ENCODE data around the gene RAPGEF1. TPM values are rescaled to one million over a fixed set of nuclear protein-coding genes. Genes with fewer than 3 reads are reported as not detected.

The RAPGEF1 gene
- total and polyA plus RNA-seq, 2 experiments from 2014 or later = 3.3 to 24.1 TPM

- Histone ChIP-seq H3K27ac (no peak overlapping the region), H3K4me3 (peak overlapping the region; percentile 83), H3K79me2 (ENCODE audit: insufficient read depth) (peaks cover 17% of the 10 kb centered on the region), H4K20me1 (ENCODE audit: insufficient read depth) (no peaks in the 10 kb centered on the region), H3K27me3 (replicated peaks; ENCODE audit: insufficient read depth) (no peaks in the 10 kb centered on the region), H3F3A (ENCODE audit: insufficient read depth) (no peaks in the 10 kb centered on the region), H3K36me3 (ENCODE audit: low read depth) (no peaks in the 10 kb centered on the region; the same call in 1 of the 2 replicates), H3K9me2 (ENCODE audit: insufficient read depth) (no peaks in the 10 kb centered on the region), H2AFZ (peak overlapping the region; percentile 96), H3K4me2 (ENCODE audit: unreplicated experiment) (peak overlapping the region; percentile 83), H3K9me3 (ENCODE audit: low read depth) (no peaks in the 10 kb centered on the region), H3K4me1 (ENCODE audit: insufficient read depth) (peaks cover 4% of the 10 kb centered on the region; the same call in 1 of the 2 replicates), H3K9ac (peak overlapping the region; percentile 83)
- 0 to 2% methylated on average over 22 to 27 of the region's 29 CpGs for WGBS, 2 experiments (ENCODE audit: low coverage in 1 of 2, low lambda C conversion rate in 2 of 2, missing lambda C conversion rate in 2 of 2)
- peak; percentile 73 for DNase-seq
- in situ Hi-C loops (cut with MboI) = no loop called here
- no peak for TF ChIP-seq EZH2 (IDR thresholded peaks at IDR 0.05; ENCODE audit: insufficient read depth, poor library complexity, severe bottlenecking)
- TF ChIP-seq EZH2phosphoT487 (IDR thresholded peaks at IDR 0.05; ENCODE audit: insufficient read depth, low read depth) = no peak
Observed at GRCh38 chr9:131530546-131530919, 209.3 kb downstream of the RAPGEF1 start.

- no peaks in the 10 kb centered on the region; the same call in 1 of the 2 replicates for H3K36me3 ChIP-seq (ENCODE audit: low read depth)
- peaks cover 4% of the 10 kb centered on the region; the same call in 1 of the 2 replicates for H3K4me1 ChIP-seq (ENCODE audit: insufficient read depth)
- H4K20me1 ChIP-seq (ENCODE audit: insufficient read depth) = no peaks in the 10 kb centered on the region
- no peaks in the 10 kb centered on the region for H3K27me3 ChIP-seq (replicated peaks; ENCODE audit: insufficient read depth)
- 51 to 53% methylated on average over 24 of the region's 24 CpGs for whole genome bisulfite sequencing, 2 experiments (ENCODE audit: low coverage in 1 of 2, low lambda C conversion rate in 2 of 2, missing lambda C conversion rate in 2 of 2)
- TF ChIP-seq EZH2phosphoT487 (IDR thresholded peaks at IDR 0.05; ENCODE audit: insufficient read depth, low read depth) (no peak), EZH2 (IDR thresholded peaks at IDR 0.05; ENCODE audit: insufficient read depth, poor library complexity, severe bottlenecking) (no peak)
- in situ Hi-C loops (cut with MboI) = no loop called here
- peak overlapping the region; percentile 83 for H3K4me3 ChIP-seq
- H3F3A ChIP-seq (ENCODE audit: insufficient read depth) = no peaks in the 10 kb centered on the region
- H3K27ac ChIP-seq = no peak overlapping the region
- H2AFZ ChIP-seq = peak overlapping the region; percentile 96; the same call in 1 of the 2 replicates
- DNase-seq = no peak
- no peaks in the 10 kb centered on the region for H3K9me2 ChIP-seq (ENCODE audit: insufficient read depth)
- peaks cover 17% of the 10 kb centered on the region for H3K79me2 ChIP-seq (ENCODE audit: insufficient read depth)
- H3K4me2 ChIP-seq (ENCODE audit: unreplicated experiment) = peak overlapping the region; percentile 83
- peak overlapping the region; percentile 83 for H3K9ac ChIP-seq
- H3K9me3 ChIP-seq (ENCODE audit: low read depth) = no peaks in the 10 kb centered on the region
Observed at GRCh38 chr9:131529597-131530545, 210.0 kb downstream of the RAPGEF1 start.

- H2AFZ ChIP-seq = no peak overlapping the region
- no peaks in the 10 kb centered on the region for H3K9me3 ChIP-seq (ENCODE audit: low read depth)
- H3K4me3 ChIP-seq = no peak overlapping the region
- TF ChIP-seq EZH2phosphoT487 (IDR thresholded peaks at IDR 0.05; ENCODE audit: insufficient read depth, low read depth) (no peak), EZH2 (IDR thresholded peaks at IDR 0.05; ENCODE audit: insufficient read depth, poor library complexity, severe bottlenecking) (no peak)
- no peaks in the 10 kb centered on the region for H4K20me1 ChIP-seq (ENCODE audit: insufficient read depth)
- H3K9ac ChIP-seq = no peak overlapping the region
- in situ Hi-C loops (cut with MboI) = no loop called here
- H3K79me2 ChIP-seq (ENCODE audit: insufficient read depth) = peaks cover 17% of the 10 kb centered on the region
- peaks cover 4% of the 10 kb centered on the region; the same call in 1 of the 2 replicates for H3K4me1 ChIP-seq (ENCODE audit: insufficient read depth)
- no peak overlapping the region for H3K4me2 ChIP-seq (ENCODE audit: unreplicated experiment)
- no peaks in the 10 kb centered on the region; the same call in 1 of the 2 replicates for H3F3A ChIP-seq (ENCODE audit: insufficient read depth)
- H3K27me3 ChIP-seq (replicated peaks; ENCODE audit: insufficient read depth) = no peaks in the 10 kb centered on the region
- no peaks in the 10 kb centered on the region for H3K9me2 ChIP-seq (ENCODE audit: insufficient read depth)
- H3K36me3 ChIP-seq (ENCODE audit: low read depth) = no peaks in the 10 kb centered on the region; the same call in 1 of the 2 replicates
- WGBS, 2 experiments (ENCODE audit: low coverage in 1 of 2, low lambda C conversion rate in 2 of 2, missing lambda C conversion rate in 2 of 2) = 96 to 97% methylated on average over 26 to 35 of the region's 35 CpGs
- DNase-seq = no peak
- no peak overlapping the region for H3K27ac ChIP-seq
Observed at GRCh38 chr9:131528886-131529505, 210.9 kb downstream of the RAPGEF1 start.

- Histone ChIP-seq H3K9me2 (ENCODE audit: insufficient read depth) (no peaks in the 10 kb centered on the region), H3K79me2 (ENCODE audit: insufficient read depth) (peaks cover 17% of the 10 kb centered on the region), H3K4me2 (ENCODE audit: unreplicated experiment) (no peak overlapping the region), H3F3A (ENCODE audit: insufficient read depth) (no peaks in the 10 kb centered on the region; the same call in 1 of the 2 replicates), H3K4me1 (ENCODE audit: insufficient read depth) (peaks cover 4% of the 10 kb centered on the region; the same call in 1 of the 2 replicates), H3K4me3 (no peak overlapping the region), H3K36me3 (ENCODE audit: low read depth) (no peaks in the 10 kb centered on the region; the same call in 1 of the 2 replicates), H4K20me1 (ENCODE audit: insufficient read depth) (no peaks in the 10 kb centered on the region), H3K27ac (no peak overlapping the region), H3K27me3 (replicated peaks; ENCODE audit: insufficient read depth) (no peaks in the 10 kb centered on the region), H3K9me3 (ENCODE audit: low read depth) (no peaks in the 10 kb centered on the region), H2AFZ (no peak overlapping the region), H3K9ac (no peak overlapping the region)
- in situ Hi-C loops (cut with MboI) = no loop called here
- TF ChIP-seq EZH2 (IDR thresholded peaks at IDR 0.05; ENCODE audit: insufficient read depth, poor library complexity, severe bottlenecking) = no peak
- no peak for TF ChIP-seq EZH2phosphoT487 (IDR thresholded peaks at IDR 0.05; ENCODE audit: insufficient read depth, low read depth)
- 81 to 85% methylated on average over 7 of the region's 7 CpGs for WGBS, 2 experiments (ENCODE audit: low coverage in 1 of 2, low lambda C conversion rate in 2 of 2, missing lambda C conversion rate in 2 of 2)
- no peak for DNase-seq
Observed at GRCh38 chr9:131528186-131528585, 211.7 kb downstream of the RAPGEF1 start.

Small RNA genes within 50 kb of the gene (small RNA-seq; reads per million reads assigned to genes)
- gene EIF4A1P3 (ENCODE audit: low read depth, low replicate concordance) (not detected), gene RF00272 (ENCODE audit: low read depth, low replicate concordance) (not detected), gene RN7SL328P (ENCODE audit: low read depth, low replicate concordance) (not detected)

Other genes with a start within 250 kb of the RAPGEF1 start
- 32.9 and 46.0 TPM in 2 replicates for gene POMT1, start 237.2 kb downstream of the RAPGEF1 start, total RNA-seq (2014; rRNA removed; shearing (Covaris generic))
- 28.4 and 29.4 TPM in 2 replicates for gene POMT1, start 237.2 kb downstream of the RAPGEF1 start, polyA plus RNA-seq (2016; fragmentation: Nextera tagmentation; extraction: Ambion mirVana)
- 22.0 and 31.3 TPM in 2 replicates for gene UCK1, start 208.8 kb downstream of the RAPGEF1 start, total RNA-seq (2014; rRNA removed; shearing (Covaris generic))
- 22.6 and 24.7 TPM in 2 replicates for gene UCK1, start 208.8 kb downstream of the RAPGEF1 start, polyA plus RNA-seq (2016; fragmentation: Nextera tagmentation; extraction: Ambion mirVana)
- gene PRRT1B, start 194.6 kb downstream of the RAPGEF1 start, total RNA-seq (2014; rRNA removed; shearing (Covaris generic)) = not detected in 2 replicates
- gene PRRT1B, start 194.6 kb downstream of the RAPGEF1 start, polyA plus RNA-seq (2016; fragmentation: Nextera tagmentation; extraction: Ambion mirVana) = not detected in 2 replicates